Activated CD4-positive, alpha-beta T cell treated with anti-CD3 and anti-CD28 coated beads, Interleukin-2, amount 10 ng/mL, durations not matched to agents 24 days and 14 days (primary cell): Measurements from ENCODE around the gene GLI3. TPM values are rescaled to one million over a fixed set of nuclear protein-coding genes. Genes with fewer than 3 reads are reported as not detected.

Experiments used
- DNase-seq: peaks from one replicate; pipeline ENCODE4 v3.0.0; 2022
- H3K27ac Mint-ChIP-seq: one replicate; pipeline ENCODE4 v1.8.0; 2022; ENCODE audit warnings: mild to moderate bottlenecking, mixed read lengths
- H3K27me3 Mint-ChIP-seq: one replicate; pipeline ENCODE4 v1.8.0; 2022; ENCODE audit warnings: mixed read lengths
- H3K36me3 Mint-ChIP-seq: one replicate; pipeline ENCODE4 v1.8.0; 2022; ENCODE audit warnings: low read depth, mild to moderate bottlenecking, mixed read lengths
- H3K4me1 Mint-ChIP-seq: one replicate; pipeline ENCODE4 v1.8.0; 2021; ENCODE audit warnings: mixed read lengths
- H3K4me3 Mint-ChIP-seq: one replicate; pipeline ENCODE4 v1.8.0; 2022; ENCODE audit warnings: mild to moderate bottlenecking, moderate library complexity, mixed read lengths
- H3K9me3 Mint-ChIP-seq: one replicate; pipeline ENCODE4 v1.8.0; 2021; ENCODE audit warnings: mixed read lengths
- intact Hi-C: fragments of 100-400 bp; cut with micrococcal nuclease; formaldehyde crosslinking; loops from one replicate; pipeline ENCODE4 v1.15.1; 2023
- total RNA-seq: library from RNA; stranded (reverse); gene quantifications from 2 replicates; pipeline ENCODE4 v1.2.3, GENCODE V29; 2022

The GLI3 gene
- total RNA-seq, 1 donor from 2014 or later, result not detected

- intact Hi-C loops, result no loop called here
- H3K27ac Mint-ChIP-seq, result no peak overlapping the region
- peaks cover 1% of the 10 kb centered on the region for H3K27me3 Mint-ChIP-seq
- H3K4me3 Mint-ChIP-seq, result no peak overlapping the region
- no peak for DNase-seq
- no peaks in the 10 kb centered on the region for H3K36me3 Mint-ChIP-seq
- H3K4me1 Mint-ChIP-seq, result no peaks in the 10 kb centered on the region
- peaks cover 11% of the 10 kb centered on the region for H3K9me3 Mint-ChIP-seq
Measured at GRCh38 chr7:42011846-42012245, 225.2 kb downstream of the GLI3 start.

- no peak for DNase-seq
- Mint-ChIP-seq H3K9me3 (peaks cover 11% of the 10 kb centered on the region), H3K27me3 (peaks cover 1% of the 10 kb centered on the region), H3K4me3 (no peak overlapping the region), H3K4me1 (no peaks in the 10 kb centered on the region), H3K27ac (no peak overlapping the region), H3K36me3 (no peaks in the 10 kb centered on the region)
- intact Hi-C loops, result no loop called here
Measured at GRCh38 chr7:42010751-42011150, 226.3 kb downstream of the GLI3 start.

DNA sequence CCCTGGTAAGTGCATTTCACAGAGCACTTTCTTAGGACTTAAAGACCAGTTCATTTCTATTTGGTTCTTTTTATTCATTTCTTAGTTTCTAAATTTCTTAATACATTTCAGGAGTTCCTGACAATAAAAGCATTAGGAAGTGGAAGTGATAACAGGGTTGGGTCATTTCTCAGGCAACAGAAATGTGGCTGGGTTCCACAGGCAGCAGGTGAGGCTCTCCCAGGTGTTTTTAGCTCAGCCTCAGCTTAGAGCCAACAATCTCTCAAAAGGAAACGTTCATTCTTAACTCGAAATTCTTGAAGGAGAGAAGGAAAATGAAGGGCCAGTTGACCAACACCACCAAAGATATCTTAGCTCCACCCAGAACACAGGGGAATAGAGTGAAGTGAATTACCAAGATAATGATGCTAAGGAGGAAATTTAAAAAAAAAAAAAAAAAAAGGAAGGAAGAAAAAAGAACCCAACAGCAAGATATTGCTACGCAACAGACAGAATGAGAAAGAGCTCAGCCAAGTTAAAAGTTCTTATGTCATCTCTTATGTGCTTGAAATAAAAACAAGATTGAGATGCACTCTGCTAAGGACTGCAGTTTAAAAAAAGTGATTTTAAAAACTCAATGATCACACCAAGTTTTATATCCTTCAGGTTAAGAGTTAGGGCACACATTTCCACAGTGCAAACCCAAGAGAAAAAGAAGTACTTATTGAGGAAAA lies 230.1 kb downstream of the GLI3 start:
- Mint-ChIP-seq H3K4me1 (no peaks in the 10 kb centered on the region), H3K27me3 (no peaks in the 10 kb centered on the region), H3K27ac (no peak overlapping the region), H3K4me3 (no peak overlapping the region), H3K9me3 (no peaks in the 10 kb centered on the region), H3K36me3 (no peaks in the 10 kb centered on the region)
- intact Hi-C loops, result no loop called here
- DNase-seq, result no peak

DNA sequence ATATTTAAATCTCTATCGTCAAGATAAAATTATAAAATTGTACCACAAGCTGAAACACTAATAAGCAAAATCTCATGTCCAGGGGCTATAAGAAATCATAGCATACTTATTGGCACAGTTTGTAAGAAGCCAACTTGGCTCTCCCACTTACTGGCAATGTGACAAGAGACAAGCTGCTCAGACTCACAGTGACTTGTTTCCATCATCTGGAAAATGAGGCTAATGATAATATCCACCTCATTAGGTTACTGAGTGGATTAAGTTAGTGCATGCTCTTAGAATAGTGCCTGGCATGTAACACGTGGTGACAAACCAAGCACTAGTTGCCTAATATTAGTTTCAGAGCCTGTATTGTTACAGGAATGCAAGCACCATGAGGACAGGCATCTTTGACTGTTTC lies 234.4 kb downstream of the GLI3 start:
- no peak overlapping the region for H3K27ac Mint-ChIP-seq
- H3K4me1 Mint-ChIP-seq, result no peaks in the 10 kb centered on the region
- H3K36me3 Mint-ChIP-seq, result no peaks in the 10 kb centered on the region
- intact Hi-C loops, result no loop called here
- DNase-seq, result no peak
- no peaks in the 10 kb centered on the region for H3K27me3 Mint-ChIP-seq
- H3K4me3 Mint-ChIP-seq, result no peak overlapping the region
- H3K9me3 Mint-ChIP-seq, result no peaks in the 10 kb centered on the region

- Mint-ChIP-seq H3K4me3 (no peak overlapping the region), H3K4me1 (peaks cover 2% of the 10 kb centered on the region), H3K9me3 (no peaks in the 10 kb centered on the region), H3K27ac (no peak overlapping the region), H3K36me3 (no peaks in the 10 kb centered on the region), H3K27me3 (peaks cover 2% of the 10 kb centered on the region)
- intact Hi-C loops, result no loop called here
- no peak for DNase-seq
Measured at GRCh38 chr7:41999736-42000283, 237.2 kb downstream of the GLI3 start.

DNA sequence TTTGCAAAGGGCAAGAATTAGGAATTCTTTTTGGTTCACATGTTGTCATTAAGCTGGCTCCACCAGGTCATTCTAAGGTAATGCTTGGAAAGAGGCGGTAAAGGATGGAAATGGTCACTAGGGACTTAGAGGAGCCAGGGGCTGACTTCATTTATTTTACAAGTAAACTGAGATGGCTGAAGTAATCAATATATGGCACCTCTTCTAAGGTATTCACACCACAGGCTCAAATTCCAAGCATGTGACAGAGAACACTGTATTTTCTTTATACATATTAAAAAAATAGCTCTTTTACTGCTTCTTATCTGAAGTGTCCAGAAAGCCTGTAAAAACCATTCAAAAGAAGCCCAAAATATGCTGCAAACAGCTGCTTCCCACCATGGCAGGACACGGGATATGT lies 239.0 kb downstream of the GLI3 start:
- Mint-ChIP-seq H3K27me3 (peaks cover 2% of the 10 kb centered on the region), H3K9me3 (no peaks in the 10 kb centered on the region), H3K36me3 (no peaks in the 10 kb centered on the region), H3K4me3 (no peak overlapping the region), H3K27ac (no peak overlapping the region), H3K4me1 (peaks cover 2% of the 10 kb centered on the region)
- intact Hi-C loops, result no loop called here
- DNase-seq, result no peak

DNA sequence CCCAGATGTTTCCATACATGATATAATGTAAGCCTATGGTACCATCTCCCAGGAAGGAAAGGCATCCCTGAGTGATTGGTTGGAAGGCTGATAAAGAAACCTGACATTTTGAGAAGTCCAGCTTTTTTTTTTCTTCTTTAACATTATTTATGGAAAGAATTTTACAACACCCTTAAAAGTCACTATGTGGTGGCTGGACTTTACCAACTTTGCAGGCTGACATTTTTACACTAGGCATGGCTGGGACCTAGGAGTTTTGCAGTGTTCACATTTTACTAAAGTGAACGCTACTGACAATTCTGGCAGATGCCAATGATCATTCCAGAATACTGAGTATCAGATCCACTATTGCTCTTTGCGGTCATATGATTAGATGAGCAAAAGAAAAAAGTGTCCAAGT lies 239.9 kb downstream of the GLI3 start:
- Mint-ChIP-seq H3K9me3 (no peaks in the 10 kb centered on the region), H3K4me1 (peaks cover 2% of the 10 kb centered on the region), H3K36me3 (no peaks in the 10 kb centered on the region), H3K27me3 (peaks cover 2% of the 10 kb centered on the region), H3K27ac (no peak overlapping the region), H3K4me3 (no peak overlapping the region)
- intact Hi-C loops, result no loop called here
- no peak for DNase-seq

GRCh38 chr7:41996381-41997035 lies 240.5 kb downstream of the GLI3 start:
- no peaks in the 10 kb centered on the region for H3K9me3 Mint-ChIP-seq
- H3K27ac Mint-ChIP-seq, result no peak overlapping the region
- intact Hi-C loops, result no loop called here
- H3K36me3 Mint-ChIP-seq, result no peaks in the 10 kb centered on the region
- no peak for DNase-seq
- no peak overlapping the region for H3K4me3 Mint-ChIP-seq
- peaks cover 2% of the 10 kb centered on the region for H3K27me3 Mint-ChIP-seq
- H3K4me1 Mint-ChIP-seq, result peaks cover 2% of the 10 kb centered on the region

- H3K4me3 Mint-ChIP-seq, result no peak overlapping the region
- H3K9me3 Mint-ChIP-seq, result no peaks in the 10 kb centered on the region
- peaks cover 2% of the 10 kb centered on the region for H3K4me1 Mint-ChIP-seq
- H3K36me3 Mint-ChIP-seq, result no peaks in the 10 kb centered on the region
- intact Hi-C loops, result no loop called here
- DNase-seq, result no peak
- H3K27me3 Mint-ChIP-seq, result peaks cover 2% of the 10 kb centered on the region
- H3K27ac Mint-ChIP-seq, result no peak overlapping the region
Measured at GRCh38 chr7:41995632-41996271, 241.3 kb downstream of the GLI3 start.

- no peaks in the 10 kb centered on the region for H3K36me3 Mint-ChIP-seq
- H3K4me3 Mint-ChIP-seq, result no peak overlapping the region
- H3K4me1 Mint-ChIP-seq, result peaks cover 2% of the 10 kb centered on the region
- no peak for DNase-seq
- no peaks in the 10 kb centered on the region for H3K9me3 Mint-ChIP-seq
- H3K27me3 Mint-ChIP-seq, result peaks cover 2% of the 10 kb centered on the region
- no peak overlapping the region for H3K27ac Mint-ChIP-seq
- intact Hi-C loops, result no loop called here
Measured at GRCh38 chr7:41994746-41995110, 242.3 kb downstream of the GLI3 start.

GRCh38 chr7:41994036-41994745 lies 242.8 kb downstream of the GLI3 start:
- Mint-ChIP-seq H3K27ac (no peak overlapping the region), H3K4me1 (peaks cover 2% of the 10 kb centered on the region), H3K4me3 (no peak overlapping the region), H3K36me3 (no peaks in the 10 kb centered on the region), H3K27me3 (peaks cover 2% of the 10 kb centered on the region), H3K9me3 (no peaks in the 10 kb centered on the region)
- intact Hi-C loops, result no loop called here
- no peak for DNase-seq

- H3K4me3 Mint-ChIP-seq, result no peak overlapping the region
- H3K4me1 Mint-ChIP-seq, result peaks cover 2% of the 10 kb centered on the region
- H3K9me3 Mint-ChIP-seq, result no peaks in the 10 kb centered on the region
- H3K27me3 Mint-ChIP-seq, result peaks cover 2% of the 10 kb centered on the region
- no peaks in the 10 kb centered on the region for H3K36me3 Mint-ChIP-seq
- DNase-seq, result no peak
- intact Hi-C loops, result no loop called here
- H3K27ac Mint-ChIP-seq, result no peak overlapping the region
Measured at GRCh38 chr7:41992881-41993867, 243.8 kb downstream of the GLI3 start.

- Mint-ChIP-seq H3K9me3 (no peaks in the 10 kb centered on the region), H3K27ac (no peak overlapping the region), H3K36me3 (no peaks in the 10 kb centered on the region), H3K27me3 (no peaks in the 10 kb centered on the region), H3K4me3 (no peak overlapping the region), H3K4me1 (no peaks in the 10 kb centered on the region)
- no peak for DNase-seq
- intact Hi-C loops, result no loop called here
Measured at GRCh38 chr7:41984888-41985287, 252.1 kb downstream of the GLI3 start.
